Neuronal stem cell (in vitro differentiated cells): ENCODE measurements around the gene CDK14.

Experiments used
- DNase-seq: peaks from one replicate; pipeline ENCODE4 v3.0.0-alpha.2; 2013; ENCODE audit warnings: low spot score
- H2AFZ ChIP-seq: one replicate; pipeline ENCODE4 v1.6.1; 2013; ENCODE audit warnings: mild to moderate bottlenecking, low read length, inconsistent platforms
- H2AK5ac ChIP-seq: 2 replicates; pipeline ENCODE4 v1.6.1; 2013; ENCODE audit warnings: low read depth, mild to moderate bottlenecking, inconsistent platforms, low read length, moderate library complexity, mixed read lengths
- H2BK120ac ChIP-seq: 2 replicates; pipeline ENCODE4 v1.6.1; 2013; ENCODE audit warnings: low read depth, mild to moderate bottlenecking, inconsistent platforms, low read length, moderate library complexity, mixed read lengths
- H2BK12ac ChIP-seq: one replicate; pipeline ENCODE4 v1.6.1; 2013; ENCODE audit warnings: low read length, inconsistent platforms
- H2BK15ac ChIP-seq: 2 replicates; pipeline ENCODE4 v1.6.1; 2013; ENCODE audit warnings: mild to moderate bottlenecking, low read length, inconsistent platforms, mixed read lengths
- H2BK5ac ChIP-seq: one replicate; pipeline ENCODE4 v1.6.1; 2013; ENCODE audit warnings: inconsistent platforms, mild to moderate bottlenecking, low read length, moderate library complexity
- H3K14ac ChIP-seq: one replicate; pipeline ENCODE4 v1.6.1; 2013; ENCODE audit warnings: low read length, inconsistent platforms
- H3K18ac ChIP-seq: 2 replicates; pipeline ENCODE4 v1.6.1; 2013; ENCODE audit warnings: low read length, inconsistent platforms
- H3K23ac ChIP-seq: 2 replicates; pipeline ENCODE4 v1.6.1; 2013; ENCODE audit warnings: low read depth, mild to moderate bottlenecking, mixed read lengths, low read length, inconsistent platforms; ENCODE audit not compliant: poor library complexity
- H3K27ac ChIP-seq: replicated peaks from 3 replicates; pipeline ENCODE4 v1.5.1; 2013; ENCODE audit warnings: low read length, inconsistent platforms
- H3K27me3 ChIP-seq, 3 experiments: 2 replicates each; pipeline ENCODE4 v1.6.1; 2013; ENCODE audit warnings: low read length in 3 of 3, mild to moderate bottlenecking in 2 of 3, inconsistent platforms in 1 of 3, low read depth in 1 of 3, mixed read lengths in 1 of 3, moderate library complexity in 1 of 3; ENCODE audit not compliant: control insufficient read depth in 3 of 3, insufficient read depth in 3 of 3
- H3K36me3 ChIP-seq, 2 donors: replicated peaks in 1 of 2; 2 replicates each; pipeline ENCODE4 v1.6.1; 2013; ENCODE audit warnings: low read length in 2 of 2; ENCODE audit not compliant: control insufficient read depth in 2 of 2, insufficient read depth in 2 of 2
- H3K4ac ChIP-seq: 2 replicates; pipeline ENCODE4 v1.6.1; 2013; ENCODE audit warnings: inconsistent platforms, mild to moderate bottlenecking, low read length, moderate library complexity
- H3K4me1 ChIP-seq, 2 donors: 1 replicate in 1 of 2; 2 replicates in 1 of 2; pipeline ENCODE4 v1.6.1; 2013; ENCODE audit warnings: low read length in 2 of 2, low read depth in 1 of 2; ENCODE audit not compliant: control insufficient read depth in 2 of 2, insufficient read depth in 1 of 2
- H3K4me2 ChIP-seq: one replicate; pipeline ENCODE4 v1.6.1; 2013; ENCODE audit warnings: mild to moderate bottlenecking, low read length, inconsistent platforms; ENCODE audit not compliant: insufficient read depth, poor library complexity, severe bottlenecking
- H3K4me3 ChIP-seq, 2 donors: 2 replicates each; pipeline ENCODE4 v1.5.1; 2013; ENCODE audit warnings: low read length in 2 of 2, mild to moderate bottlenecking in 2 of 2, inconsistent platforms in 1 of 2, moderate library complexity in 1 of 2
- H3K79me1 ChIP-seq: one replicate; pipeline ENCODE4 v1.6.1; 2013; ENCODE audit warnings: low read depth, mild to moderate bottlenecking, inconsistent platforms, low read length, moderate library complexity
- H3K9ac ChIP-seq: one replicate; pipeline ENCODE4 v1.6.1; 2013; ENCODE audit warnings: mild to moderate bottlenecking, low read depth, low read length, inconsistent platforms; ENCODE audit not compliant: poor library complexity
- H3K9me3 ChIP-seq, 2 donors: replicated peaks in 1 of 2; 2 replicates each; pipeline versions ENCODE3 to v1.6.1; 2013; ENCODE audit warnings: low read length in 2 of 2, mild to moderate bottlenecking in 2 of 2, inconsistent platforms in 1 of 2, low read depth in 1 of 2, mixed read lengths in 1 of 2, moderate library complexity in 1 of 2; ENCODE audit not compliant: control insufficient read depth in 2 of 2, insufficient read depth in 1 of 2
- H4K8ac ChIP-seq: one replicate; pipeline ENCODE4 v1.6.1; 2013; ENCODE audit warnings: low read depth, mild to moderate bottlenecking, inconsistent platforms, low read length, moderate library complexity
- H4K91ac ChIP-seq: one replicate; pipeline ENCODE4 v1.6.1; 2013; ENCODE audit warnings: low read length, low read depth, mild to moderate bottlenecking, inconsistent platforms; ENCODE audit not compliant: poor library complexity
- WGBS, 2 donors: extraction: QIAGEN DNeasy Blood & Tissue Kit; methylation state at CpG; one replicate each; pipeline ENCODE4 v1.1.7; 2013; ENCODE audit warnings: missing lambda C conversion rate in 2 of 2, mixed read lengths in 1 of 2; ENCODE audit not compliant: insufficient read length in 2 of 2, insufficient replicate concordance in 1 of 2; ENCODE audit errors: extremely low coverage in 2 of 2; 5-methylcytosine and 5-hydroxymethylcytosine counted together

The CDK14 gene

GRCh38 chr7:91083855-91084644, 487.9 kb downstream of the CDK14 start:
- H2BK120ac ChIP-seq: no peak overlapping the region
- no peak overlapping the region for H2BK12ac ChIP-seq

DNA sequence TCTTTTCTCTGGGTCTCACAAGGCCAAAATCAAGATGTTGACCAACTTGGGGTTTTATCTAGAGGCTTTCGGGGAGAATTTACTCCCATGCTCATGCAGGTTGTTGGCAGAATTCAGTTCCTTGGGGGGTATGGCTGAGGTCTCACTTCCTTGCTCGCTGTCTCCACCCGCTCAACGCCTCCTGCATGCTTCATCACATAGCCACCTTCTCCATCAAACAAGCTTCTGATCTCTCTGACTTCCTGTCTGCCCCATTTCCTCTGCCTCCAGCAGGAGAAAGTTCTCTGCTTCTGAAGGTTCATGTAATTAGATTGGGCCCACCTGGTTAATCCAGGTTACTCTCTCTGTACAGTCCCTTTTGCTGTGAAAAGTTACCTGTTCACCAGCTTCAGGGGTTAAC, 489.1 kb downstream of the CDK14 start:
- Histone ChIP-seq H2BK15ac (no peak overlapping the region), H4K91ac (no peak overlapping the region), H3K9ac (no peak overlapping the region), H3K4ac (no peak overlapping the region), H4K8ac (no peak overlapping the region), H3K27ac (no peak overlapping the region), H3K14ac (no peak overlapping the region), H3K4me2 (no peak overlapping the region), H2AFZ (no peak overlapping the region), H3K4me1 (no peaks in the 10 kb centered on the region), H2BK120ac (no peak overlapping the region), H3K18ac (no peak overlapping the region), H2BK5ac (no peak overlapping the region), H3K27me3 (no peaks in the 10 kb centered on the region), H3K4me3 (no peak overlapping the region), H3K9me3 (no peaks in the 10 kb centered on the region), H2BK12ac (no peak overlapping the region), H2AK5ac (no peak overlapping the region), H3K79me1 (no peaks in the 10 kb centered on the region), H3K23ac (no peak overlapping the region), H3K36me3 (no peaks in the 10 kb centered on the region)
- no CpG with 5 or more reads among the region's 4 CpGs for WGBS, 2 donors
- DNase-seq: no peak

More at GRCh38 chr7:91083855-91084644, 487.9 kb downstream of the CDK14 start:
- Histone ChIP-seq H2BK15ac (no peak overlapping the region), H3K27me3 (no peaks in the 10 kb centered on the region), H3K79me1 (no peaks in the 10 kb centered on the region), H3K14ac (no peak overlapping the region), H3K23ac (no peak overlapping the region), H3K4ac (no peak overlapping the region), H3K18ac (no peak overlapping the region), H2BK5ac (no peak overlapping the region), H4K91ac (no peak overlapping the region), H2AK5ac (no peak overlapping the region), H2AFZ (no peak overlapping the region), H3K27ac (no peak overlapping the region), H3K4me3 (no peak overlapping the region), H4K8ac (no peak overlapping the region), H3K9me3 (no peaks in the 10 kb centered on the region), H3K36me3 (no peaks in the 10 kb centered on the region), H3K9ac (no peak overlapping the region), H3K4me2 (no peak overlapping the region), H3K4me1 (no peaks in the 10 kb centered on the region)
- WGBS, 2 donors: no CpG with 5 or more reads among the region's 3 CpGs
- no peak for DNase-seq

DNA sequence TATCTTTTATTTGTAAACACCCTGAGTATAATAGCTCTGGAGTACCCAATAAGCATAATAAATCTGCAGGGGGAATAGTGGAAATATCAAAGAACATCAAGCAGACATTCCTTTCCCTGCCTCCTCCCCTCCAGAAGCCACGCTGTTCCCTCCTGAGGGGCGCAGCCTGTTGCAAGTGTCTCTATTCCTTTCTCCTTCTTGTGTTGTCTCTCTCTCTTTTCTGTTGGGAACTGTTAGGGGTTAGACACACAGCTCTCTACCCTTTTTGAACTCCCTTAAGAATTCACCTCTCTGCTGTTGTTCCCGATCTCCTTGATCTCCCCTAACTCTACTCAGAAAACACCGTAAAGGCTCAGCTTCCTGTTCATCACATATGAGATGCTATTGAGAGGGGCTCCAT, 490.1 kb downstream of the CDK14 start:
- H3K9me3 ChIP-seq: no peaks in the 10 kb centered on the region
- no peak overlapping the region for H2BK5ac ChIP-seq
- no peak overlapping the region for H3K18ac ChIP-seq
- no peaks in the 10 kb centered on the region for H3K79me1 ChIP-seq
- no peak overlapping the region for H3K23ac ChIP-seq
- no peak overlapping the region for H3K27ac ChIP-seq
- no peak for DNase-seq
- H2BK120ac ChIP-seq: no peak overlapping the region
- H3K27me3 ChIP-seq: no peaks in the 10 kb centered on the region
- no peak overlapping the region for H2AFZ ChIP-seq
- no peak overlapping the region for H3K4me3 ChIP-seq
- no peak overlapping the region for H2BK15ac ChIP-seq
- no peak overlapping the region for H3K4me2 ChIP-seq
- H4K91ac ChIP-seq: no peak overlapping the region
- H2BK12ac ChIP-seq: no peak overlapping the region
- no peaks in the 10 kb centered on the region for H3K36me3 ChIP-seq
- no peak overlapping the region for H3K14ac ChIP-seq
- no peak overlapping the region for H2AK5ac ChIP-seq
- H3K4ac ChIP-seq: no peak overlapping the region
- no peaks in the 10 kb centered on the region for H3K4me1 ChIP-seq
- WGBS, 2 donors: no CpG with 5 or more reads among the region's 4 CpGs
- H3K9ac ChIP-seq: no peak overlapping the region
- no peak overlapping the region for H4K8ac ChIP-seq

GRCh38 chr7:91088156-91088555, 492.0 kb downstream of the CDK14 start:
- Histone ChIP-seq H3K4me3 (no peak overlapping the region), H3K4me1 (no peaks in the 10 kb centered on the region), H3K9ac (no peak overlapping the region), H4K91ac (no peak overlapping the region), H3K4me2 (no peak overlapping the region), H2AK5ac (no peak overlapping the region), H2BK12ac (no peak overlapping the region), H3K79me1 (no peaks in the 10 kb centered on the region), H3K23ac (no peak overlapping the region), H2BK120ac (no peak overlapping the region), H2AFZ (no peak overlapping the region), H3K18ac (no peak overlapping the region), H2BK15ac (no peak overlapping the region), H3K27ac (no peak overlapping the region), H2BK5ac (no peak overlapping the region), H3K9me3 (no peaks in the 10 kb centered on the region), H3K27me3 (no peaks in the 10 kb centered on the region), H3K4ac (no peak overlapping the region), H3K36me3 (no peaks in the 10 kb centered on the region), H4K8ac (no peak overlapping the region), H3K14ac (no peak overlapping the region)
- no peak for DNase-seq
- no CpG with 5 or more reads among the region's 1 CpG for WGBS, 2 donors
